WERI-Rb-1 (cell line): Measurements from ENCODE around the gene GPANK1.
A peak's percentile ranks its signal among the peaks of the same experiment; 100 is the strongest.

Source experiments
- DNase-seq: peaks from one replicate; pipeline ENCODE4 v3.0.0-alpha.2; 2020
- H3K27ac ChIP-seq: fragments of 250-450 bp; sonication (Bioruptor Pico); 2 replicates; pipeline ENCODE4 v1.5.1; 2020; ENCODE audit warnings: mild to moderate bottlenecking, moderate library complexity
- H3K27me3 ChIP-seq: fragments of 250-450 bp; sonication (Bioruptor Pico); 2 replicates; pipeline ENCODE4 v1.5.1; 2021; ENCODE audit warnings: mild to moderate bottlenecking, low read depth, moderate library complexity; ENCODE audit not compliant: insufficient read depth, severe bottlenecking
- H3K36me3 ChIP-seq: fragments of 250-450 bp; sonication (Bioruptor Pico); 2 replicates; pipeline ENCODE4 v1.5.1; 2020; ENCODE audit warnings: mild to moderate bottlenecking, moderate library complexity
- H3K4me3 ChIP-seq: 2 replicates; pipeline ENCODE4 v1.5.1; 2011; ENCODE audit warnings: low read depth, mild to moderate bottlenecking, control low read depth, low read length
- H3K9me3 ChIP-seq: fragments of 250-450 bp; sonication (Bioruptor Pico); 2 replicates; pipeline ENCODE4 v1.5.1; 2021; ENCODE audit warnings: mild to moderate bottlenecking, moderate library complexity; ENCODE audit not compliant: severe bottlenecking
- TF ChIP-seq, protein P1 (sequence below): IDR thresholded peaks from 2 replicates; pipeline ENCODE4 v1.5.1; 2011; ENCODE audit warnings: low read depth, mild to moderate bottlenecking, control low read depth, inconsistent platforms, low read length

Gene GPANK1

GRCh38 chr6:31619805-31620585 lies 44.8 kb downstream of the GPANK1 start:
- H3K27me3 ChIP-seq = no peaks in the 10 kb centered on the region
- TF ChIP-seq, protein P1, sequence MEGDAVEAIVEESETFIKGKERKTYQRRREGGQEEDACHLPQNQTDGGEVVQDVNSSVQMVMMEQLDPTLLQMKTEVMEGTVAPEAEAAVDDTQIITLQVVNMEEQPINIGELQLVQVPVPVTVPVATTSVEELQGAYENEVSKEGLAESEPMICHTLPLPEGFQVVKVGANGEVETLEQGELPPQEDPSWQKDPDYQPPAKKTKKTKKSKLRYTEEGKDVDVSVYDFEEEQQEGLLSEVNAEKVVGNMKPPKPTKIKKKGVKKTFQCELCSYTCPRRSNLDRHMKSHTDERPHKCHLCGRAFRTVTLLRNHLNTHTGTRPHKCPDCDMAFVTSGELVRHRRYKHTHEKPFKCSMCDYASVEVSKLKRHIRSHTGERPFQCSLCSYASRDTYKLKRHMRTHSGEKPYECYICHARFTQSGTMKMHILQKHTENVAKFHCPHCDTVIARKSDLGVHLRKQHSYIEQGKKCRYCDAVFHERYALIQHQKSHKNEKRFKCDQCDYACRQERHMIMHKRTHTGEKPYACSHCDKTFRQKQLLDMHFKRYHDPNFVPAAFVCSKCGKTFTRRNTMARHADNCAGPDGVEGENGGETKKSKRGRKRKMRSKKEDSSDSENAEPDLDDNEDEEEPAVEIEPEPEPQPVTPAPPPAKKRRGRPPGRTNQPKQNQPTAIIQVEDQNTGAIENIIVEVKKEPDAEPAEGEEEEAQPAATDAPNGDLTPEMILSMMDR = no peak
- peak; percentile 100 for DNase-seq
- no peaks in the 10 kb centered on the region for H3K9me3 ChIP-seq
- peaks cover 43% of the 10 kb centered on the region for H3K36me3 ChIP-seq
- H3K27ac ChIP-seq = peak overlapping the region; percentile 95
- H3K4me3 ChIP-seq = peak overlapping the region; percentile 63

GRCh38 chr6:31617010-31617409 lies 47.8 kb downstream of the GPANK1 start:
- Histone ChIP-seq H3K27me3 (no peaks in the 10 kb centered on the region), H3K4me3 (no peak overlapping the region), H3K9me3 (no peaks in the 10 kb centered on the region), H3K36me3 (peaks cover 13% of the 10 kb centered on the region), H3K27ac (no peak overlapping the region)
- DNase-seq = no peak
- TF ChIP-seq, protein P1 = no peak

DNA sequence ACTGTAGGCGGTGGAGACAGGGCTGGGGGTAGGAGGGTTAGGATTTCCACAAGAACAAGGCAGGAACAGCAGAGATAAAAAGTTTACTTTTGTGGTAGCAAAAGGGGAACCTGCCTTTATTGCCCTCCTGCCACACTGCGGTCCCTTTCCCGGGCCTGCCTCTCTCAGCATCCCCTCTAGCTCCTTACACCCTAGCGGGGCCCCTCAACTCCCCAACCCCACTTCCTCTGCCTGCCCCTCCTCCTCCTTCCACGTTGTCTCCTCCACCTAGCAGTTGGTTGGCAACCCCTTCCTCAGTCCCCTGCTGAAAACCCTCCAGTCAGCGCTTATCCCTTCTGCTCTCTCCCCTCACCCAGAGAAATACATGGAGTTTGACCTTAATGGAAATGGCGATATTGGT lies 49.0 kb downstream of the GPANK1 start:
- H3K36me3 ChIP-seq = peaks cover under 1% of the 10 kb centered on the region; the same call in 1 of the 2 replicates
- no peak for DNase-seq

DNA sequence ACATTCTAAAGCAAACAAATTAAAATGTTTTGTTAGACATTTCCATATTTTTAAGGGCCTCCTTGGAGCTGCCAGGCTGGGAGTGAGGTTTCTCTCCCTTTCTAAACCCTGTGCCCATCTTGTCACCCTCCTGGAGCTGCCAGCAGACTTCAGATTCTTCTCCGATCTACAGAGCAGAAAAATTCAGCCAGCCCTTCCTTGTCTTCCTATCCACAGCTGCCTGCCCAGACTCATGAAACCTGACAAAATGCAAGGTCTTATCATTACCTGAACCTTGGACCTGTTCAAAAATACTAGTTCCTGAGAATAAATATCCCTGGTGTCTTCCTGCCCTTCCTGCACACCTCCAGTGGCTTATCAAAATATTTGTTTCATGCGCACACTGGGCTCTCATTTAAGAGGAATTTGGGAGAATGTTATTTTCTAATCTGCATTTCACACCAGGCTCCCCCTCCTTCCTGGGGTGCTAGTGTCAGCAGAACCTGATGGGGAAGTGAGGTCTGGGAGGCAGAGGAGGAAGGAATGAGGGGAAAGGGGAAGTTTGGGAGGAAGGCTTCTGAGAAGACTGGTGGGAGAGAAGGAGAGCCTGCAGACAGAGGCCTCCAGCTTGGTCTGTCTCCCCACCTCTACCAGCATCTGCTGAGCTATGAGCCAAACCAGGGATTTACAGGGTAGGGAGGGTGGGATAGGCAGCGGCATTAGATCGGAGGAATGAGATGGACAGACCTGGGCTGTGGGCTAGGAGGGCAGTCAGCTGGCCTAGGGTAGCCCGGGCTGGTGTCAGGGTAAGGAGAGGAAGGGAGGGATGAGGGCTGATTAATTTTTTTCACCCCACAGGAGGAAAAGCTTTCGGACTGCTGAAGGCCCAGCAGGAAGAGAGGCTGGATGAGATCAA lies 49.9 kb downstream of the GPANK1 start, which contains the start of gene AIF1:
Gene AIF1, plus strand, starts transcription at position 551 of the 895 bp plus-strand sequence. Its CDS starts 96 bp downstream, at position 647.
- TF ChIP-seq, protein P1 = no peak
- no peaks in the 10 kb centered on the region for H3K27me3 ChIP-seq
- H3K4me3 ChIP-seq = no peak within 1 kb of the TSS
- DNase-seq = no peak
- no peaks in the 10 kb centered on the region for H3K36me3 ChIP-seq
- H3K9me3 ChIP-seq = no peaks in the 10 kb centered on the region
- H3K27ac ChIP-seq = no peak within 1 kb of the TSS

More for the DNA sequence above, 49.0 kb downstream of the GPANK1 start:
- TF ChIP-seq, protein P1 = no peak
- Histone ChIP-seq H3K9me3 (no peaks in the 10 kb centered on the region), H3K27me3 (no peaks in the 10 kb centered on the region), H3K27ac (no peak overlapping the region), H3K4me3 (no peak overlapping the region)

- H3K27ac ChIP-seq = no peak overlapping the region
- H3K36me3 ChIP-seq = no peaks in the 10 kb centered on the region
- no peak for DNase-seq
- TF ChIP-seq, protein P1 = no peak
- no peaks in the 10 kb centered on the region for H3K9me3 ChIP-seq
- no peaks in the 10 kb centered on the region for H3K27me3 ChIP-seq
- H3K4me3 ChIP-seq = no peak overlapping the region
Observed at GRCh38 chr6:31614075-31614619, 50.6 kb downstream of the GPANK1 start.
